AG08395 (cell line): ENCODE measurements around the gene ADCY2.

Experiments
- DNase-seq: peaks from one replicate; pipeline ENCODE4 v3.0.0; 2012; ENCODE audit warnings: mixed read lengths, low spot score

ADCY2 gene

GRCh38 chr5:7395947-7396712 is at the start of gene ADCY2:
Gene ADCY2, plus strand, starts transcription at chr5:7396138. Its CDS starts 159 bp downstream, at chr5:7396297.
- DNase-seq: peak; percentile 6

GRCh38 chr5:7347377-7347776 is 48.6 kb upstream of the ADCY2 start:
- DNase-seq: no peak

- no peak for DNase-seq
These were observed 47.6 kb upstream of the ADCY2 start for GRCh38 chr5:7348168-7348854.

DNA sequence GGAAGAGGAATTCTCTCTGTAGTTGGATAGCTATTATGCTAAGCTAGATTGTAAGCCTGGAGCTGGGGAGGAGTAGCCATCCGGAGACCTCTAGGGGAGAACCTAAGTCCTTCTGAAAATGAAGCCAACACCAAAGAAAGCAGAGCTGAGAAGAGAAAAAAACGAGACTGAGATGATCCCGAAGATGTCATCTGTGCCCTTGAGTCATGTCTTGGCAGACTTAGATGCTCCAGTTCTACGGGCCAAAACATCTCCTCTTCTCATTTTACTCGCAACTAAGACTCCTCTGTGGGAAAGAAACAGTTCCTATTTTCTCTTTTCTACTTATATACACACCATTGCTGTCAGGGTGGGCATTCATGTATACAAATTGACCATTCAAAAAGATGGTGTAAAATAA is 34.3 kb upstream of the ADCY2 start:
- peak; percentile 7 for DNase-seq

- no peak for DNase-seq
These were observed 32.8 kb upstream of the ADCY2 start for GRCh38 chr5:7363067-7363677.

GRCh38 chr5:7364226-7364875 is 31.6 kb upstream of the ADCY2 start:
- no peak for DNase-seq

DNA sequence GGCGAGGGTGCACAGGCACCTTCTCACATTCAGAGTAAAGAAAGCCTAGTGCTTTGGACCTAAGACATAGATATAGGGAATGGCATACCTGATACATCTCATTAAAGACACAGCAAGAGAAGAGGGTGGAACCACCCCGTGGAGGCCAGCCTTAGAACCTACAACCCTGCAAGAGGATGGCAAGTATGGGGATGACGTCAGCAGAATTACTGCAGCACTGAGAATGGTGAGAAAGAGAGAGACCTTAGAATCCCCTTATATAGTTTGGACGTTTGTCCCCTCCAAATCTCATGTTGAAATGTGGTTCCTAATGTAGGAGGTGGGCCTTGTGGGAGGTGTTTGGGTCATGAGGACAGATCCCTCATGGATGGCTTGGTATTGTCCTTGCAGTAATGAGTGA is 28.2 kb upstream of the ADCY2 start:
- DNase-seq: no peak

DNA sequence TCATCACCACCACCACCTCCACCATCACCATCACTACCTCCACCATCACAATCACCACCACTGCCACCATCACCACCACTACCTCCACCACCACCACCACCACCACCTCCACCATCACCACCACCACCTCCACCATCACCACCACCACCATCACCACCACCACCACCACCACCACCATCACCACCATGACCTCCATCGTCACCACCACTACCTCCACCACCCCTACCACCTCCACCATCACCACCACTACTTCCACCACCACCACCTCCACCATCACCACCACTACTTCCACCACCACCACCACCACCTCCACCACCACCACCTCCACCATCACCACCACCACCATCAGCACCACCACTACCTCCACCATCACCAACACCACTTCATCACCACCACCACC is 23.5 kb upstream of the ADCY2 start:
- no peak for DNase-seq

- no peak for DNase-seq
These were observed 21.8 kb upstream of the ADCY2 start for GRCh38 chr5:7374186-7374585.

- DNase-seq: no peak
These were observed 20.5 kb upstream of the ADCY2 start for GRCh38 chr5:7375457-7375856.

DNA sequence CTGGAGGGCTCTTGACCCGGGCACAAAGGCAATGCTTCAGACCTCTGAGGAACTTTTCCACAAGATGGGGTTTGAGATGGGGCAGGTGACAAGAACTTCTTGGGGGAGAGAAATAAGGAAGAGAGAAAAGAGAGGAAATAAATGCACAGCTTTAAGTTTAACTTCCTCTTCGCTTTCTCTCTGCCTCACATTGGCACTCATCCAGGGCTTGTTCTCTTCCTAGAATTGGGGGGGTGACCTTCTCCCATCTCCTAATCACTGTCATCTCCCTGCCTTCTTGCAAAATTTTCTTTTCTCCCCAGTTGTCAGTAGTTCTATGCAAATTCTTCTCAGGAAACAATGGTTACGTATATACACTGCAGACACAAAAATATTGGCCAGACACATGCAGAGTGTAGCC is 19.1 kb upstream of the ADCY2 start:
- no peak for DNase-seq

GRCh38 chr5:7377761-7378160 is 18.2 kb upstream of the ADCY2 start:
- no peak for DNase-seq

DNA sequence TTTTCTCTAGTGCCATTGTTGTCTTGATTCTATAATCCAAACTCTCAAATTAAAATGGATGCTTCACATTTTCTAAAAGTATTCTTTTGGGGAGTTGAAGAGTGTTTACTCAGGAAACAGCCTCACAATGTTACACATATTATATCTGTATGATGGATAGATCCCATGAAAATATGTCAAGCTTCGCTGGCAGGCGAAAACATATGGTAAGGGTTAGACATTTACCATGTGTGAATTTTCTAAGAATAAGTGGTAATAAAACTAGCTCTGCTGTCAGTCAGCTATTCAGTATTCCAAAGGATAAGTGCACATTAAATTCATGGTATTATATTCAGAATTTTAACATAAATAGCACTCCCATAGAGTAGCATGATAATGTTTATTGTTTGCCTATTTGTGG is 13.3 kb upstream of the ADCY2 start:
- no peak for DNase-seq

DNA sequence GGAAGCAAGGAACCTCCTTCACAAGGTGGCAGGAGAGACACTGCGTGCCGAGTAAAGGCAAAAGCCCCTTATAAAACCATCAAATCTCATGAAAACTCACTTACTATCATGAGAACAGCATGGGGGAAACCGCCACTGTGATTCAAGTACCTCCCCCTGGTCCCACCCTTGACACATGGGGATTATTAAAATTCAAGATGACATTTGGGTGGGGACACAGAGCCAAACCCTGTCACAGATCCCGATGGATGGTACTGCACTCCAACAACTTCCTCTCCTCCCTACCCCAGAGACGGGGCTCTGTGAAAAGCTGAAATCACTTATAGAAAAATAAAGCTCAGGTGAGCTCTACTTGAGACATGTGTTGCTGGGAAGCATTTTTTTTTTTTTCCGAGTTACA is 10.3 kb upstream of the ADCY2 start:
- no peak for DNase-seq

GRCh38 chr5:7388553-7388952 is 7.4 kb upstream of the ADCY2 start:
- DNase-seq: no peak

- no peak for DNase-seq
These were observed 4.7 kb upstream of the ADCY2 start for GRCh38 chr5:7391215-7391614.

GRCh38 chr5:7391814-7392692 is 3.9 kb upstream of the ADCY2 start:
- DNase-seq: peak; percentile 61

GRCh38 chr5:7392693-7393024 is 3.3 kb upstream of the ADCY2 start:
- no peak for DNase-seq

DNA sequence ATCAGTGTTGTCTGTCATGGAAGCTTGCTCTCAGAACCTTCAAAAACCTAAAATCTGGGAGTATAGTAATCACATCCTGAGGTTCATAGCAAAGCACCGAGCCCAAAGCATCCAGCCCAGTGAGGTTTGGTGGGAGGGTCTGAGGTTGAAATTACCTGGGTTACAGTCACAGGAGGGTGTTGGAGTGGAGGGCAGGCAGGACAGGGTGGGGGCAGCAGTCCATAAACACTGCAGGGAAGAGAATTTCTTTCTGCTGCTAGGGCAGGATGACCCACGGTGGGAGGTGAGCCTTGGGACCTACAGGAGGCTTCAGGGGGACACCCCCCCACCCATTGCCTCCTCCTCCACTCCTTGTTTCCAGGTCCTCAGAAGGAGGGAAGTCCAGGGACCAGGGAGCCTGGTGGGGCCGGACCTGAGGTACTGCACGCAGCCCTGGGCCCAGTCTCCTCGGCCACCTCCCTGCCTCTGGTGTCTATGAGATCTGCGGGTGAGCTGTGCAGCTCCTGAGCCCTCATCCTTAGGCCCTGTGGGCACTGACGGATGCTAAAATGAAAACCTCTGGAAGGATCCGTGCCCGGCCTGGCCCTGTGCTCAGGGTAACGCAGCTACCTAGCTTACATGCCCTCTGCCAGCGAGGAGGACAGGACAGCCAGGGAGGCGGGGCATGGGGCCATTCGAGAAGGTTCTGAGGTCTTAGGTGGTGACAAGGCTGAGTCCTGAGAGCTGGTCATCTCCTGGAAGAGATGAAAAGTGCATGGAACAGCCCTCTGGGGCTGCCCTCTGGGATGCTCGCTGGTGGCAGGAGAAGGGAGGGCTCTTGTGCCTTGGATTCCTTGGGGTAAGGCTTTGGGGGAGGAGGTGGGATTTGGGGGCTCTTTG is 1.8 kb upstream of the ADCY2 start:
- no peak for DNase-seq

DNA sequence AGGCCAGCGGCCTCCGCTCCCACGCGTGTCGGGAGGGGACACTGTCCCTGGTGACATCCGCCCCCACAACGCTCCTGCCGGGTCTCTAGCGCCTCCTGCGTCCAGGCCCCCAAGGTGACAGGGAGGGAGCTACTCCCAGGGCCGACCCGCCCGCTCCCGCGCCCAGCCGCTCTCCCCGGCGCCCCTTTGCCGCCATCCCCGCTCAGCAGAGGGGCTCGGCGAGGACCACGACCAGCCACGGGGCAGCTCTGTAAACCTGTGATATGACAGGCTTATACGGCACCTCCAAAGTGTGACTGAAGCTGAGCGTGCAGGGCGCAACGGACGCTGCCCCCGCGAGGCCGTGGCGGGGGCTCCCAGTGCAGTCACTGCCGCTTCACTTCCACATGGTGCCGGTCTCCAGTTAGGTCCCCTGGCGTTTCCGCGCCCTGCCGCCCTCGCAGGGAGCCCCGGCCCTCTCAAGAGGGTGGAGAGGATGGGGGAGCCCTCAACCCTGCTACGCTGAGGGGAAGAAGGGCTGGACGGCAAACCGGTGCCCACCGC is 978 bp upstream of the ADCY2 start:
- DNase-seq: no peak
